HG03280 (cell line): ENCODE data around the gene ACOX3.
A peak's percentile ranks its signal among the peaks of the same experiment; 100 is the strongest.
"Not testable (repeated sequence)": the region's sequence is repeated elsewhere in the genome, so short reads cannot be mapped to it uniquely, and the experiment has no call there.

Source experiments
- ATAC-seq: cut with Tn5 transposase; IDR thresholded peaks from one replicate; pipeline ENCODE4 v1.9.1; 2021; ENCODE audit warnings: mild to moderate bottlenecking, moderate library complexity; ENCODE audit not compliant: unreplicated experiment

The ACOX3 gene

GRCh38 chr4:8440492-8441311 is at the start of gene ACOX3, which contains the start of gene TRMT44:
Gene ACOX3, minus strand, starts transcription at chr4:8440723. Its CDS starts 24,202 bp downstream, at chr4:8416521.
Gene TRMT44, plus strand, starts transcription at chr4:8440777. Its CDS starts 46 bp downstream, at chr4:8440823.
- peak; percentile 91 for ATAC-seq

- no peak for ATAC-seq
These were observed 48.4 kb upstream of the ACOX3 start for GRCh38 chr4:8488791-8489369.

- ATAC-seq, result not testable (repeated sequence)
These were observed 46.1 kb upstream of the ACOX3 start for GRCh38 chr4:8486643-8487042.

GRCh38 chr4:8480221-8480620 is 39.7 kb upstream of the ACOX3 start:
- ATAC-seq, result no peak

GRCh38 chr4:8478801-8479744 is 38.5 kb upstream of the ACOX3 start:
- ATAC-seq, result no peak

GRCh38 chr4:8478371-8478770 is 37.8 kb upstream of the ACOX3 start:
- no peak for ATAC-seq

- no peak for ATAC-seq
These were observed 37.2 kb upstream of the ACOX3 start for GRCh38 chr4:8477676-8478075.

- no peak for ATAC-seq
These were observed 36.6 kb upstream of the ACOX3 start for GRCh38 chr4:8477095-8477635.

GRCh38 chr4:8475751-8476575 is 35.4 kb upstream of the ACOX3 start:
- ATAC-seq, result no peak

GRCh38 chr4:8474856-8475255 is 34.3 kb upstream of the ACOX3 start:
- no peak for ATAC-seq

GRCh38 chr4:8473920-8474590 is 33.5 kb upstream of the ACOX3 start:
- no peak for ATAC-seq

- no peak for ATAC-seq
These were observed 32.8 kb upstream of the ACOX3 start for GRCh38 chr4:8473198-8473919.

- ATAC-seq, result no peak
These were observed 32.2 kb upstream of the ACOX3 start for GRCh38 chr4:8472689-8473197.

GRCh38 chr4:8472158-8472688 is 31.7 kb upstream of the ACOX3 start:
- no peak for ATAC-seq

- ATAC-seq, result no peak
These were observed 30.8 kb upstream of the ACOX3 start for GRCh38 chr4:8471211-8471875.

GRCh38 chr4:8470451-8471024 is 30.0 kb upstream of the ACOX3 start:
- no peak for ATAC-seq

- ATAC-seq, result no peak
These were observed 29.0 kb upstream of the ACOX3 start for GRCh38 chr4:8469550-8469949.
